ENCODE results near the gene RELN.

Gene RELN

DNA sequence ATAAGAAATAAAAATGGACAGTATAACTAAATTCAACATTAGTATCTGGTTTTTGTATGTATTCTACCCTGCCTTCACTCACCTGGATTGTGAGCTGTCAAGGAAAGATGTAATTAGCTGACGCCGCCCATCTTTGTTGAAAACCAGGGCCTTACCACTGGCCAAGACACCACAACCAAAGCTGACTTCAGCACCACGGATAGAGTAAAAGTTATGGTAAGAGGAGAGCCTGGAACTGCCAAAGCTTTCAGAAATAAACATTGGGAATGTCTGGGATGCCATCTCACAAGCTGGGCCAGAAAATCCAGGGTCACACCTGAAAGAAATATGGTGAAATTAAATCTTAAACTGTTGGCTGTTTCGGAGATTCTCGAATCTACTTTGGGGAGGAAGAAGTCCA is 353.3 kb downstream of the RELN start:
- DNase-seq (ENCODE audit: low read depth, low spot score), result no peak
- H3K4me3 ChIP-seq (ENCODE audit: low read length), result no peak overlapping the region

DNA sequence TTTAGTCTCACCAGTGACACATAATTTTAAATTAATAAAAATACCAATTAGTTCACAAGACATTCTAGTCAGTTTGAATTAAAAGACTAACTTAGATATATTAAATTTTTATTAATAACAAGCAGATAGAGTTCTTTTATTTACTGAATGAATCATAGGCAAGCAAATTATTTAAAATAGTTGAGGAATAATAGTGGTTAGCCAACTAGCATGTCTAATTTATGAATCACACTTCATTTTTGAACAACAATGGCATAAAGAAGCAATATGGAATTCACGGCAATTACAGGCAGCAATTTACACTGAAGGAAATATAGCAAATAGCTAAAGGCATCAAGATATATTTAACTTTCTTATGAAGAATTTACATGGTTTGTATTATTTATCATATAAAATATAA is 356.5 kb downstream of the RELN start:
- DNase-seq (ENCODE audit: low read depth, low spot score), result no peak
- H3K4me3 ChIP-seq (ENCODE audit: low read length), result no peak overlapping the region

DNA sequence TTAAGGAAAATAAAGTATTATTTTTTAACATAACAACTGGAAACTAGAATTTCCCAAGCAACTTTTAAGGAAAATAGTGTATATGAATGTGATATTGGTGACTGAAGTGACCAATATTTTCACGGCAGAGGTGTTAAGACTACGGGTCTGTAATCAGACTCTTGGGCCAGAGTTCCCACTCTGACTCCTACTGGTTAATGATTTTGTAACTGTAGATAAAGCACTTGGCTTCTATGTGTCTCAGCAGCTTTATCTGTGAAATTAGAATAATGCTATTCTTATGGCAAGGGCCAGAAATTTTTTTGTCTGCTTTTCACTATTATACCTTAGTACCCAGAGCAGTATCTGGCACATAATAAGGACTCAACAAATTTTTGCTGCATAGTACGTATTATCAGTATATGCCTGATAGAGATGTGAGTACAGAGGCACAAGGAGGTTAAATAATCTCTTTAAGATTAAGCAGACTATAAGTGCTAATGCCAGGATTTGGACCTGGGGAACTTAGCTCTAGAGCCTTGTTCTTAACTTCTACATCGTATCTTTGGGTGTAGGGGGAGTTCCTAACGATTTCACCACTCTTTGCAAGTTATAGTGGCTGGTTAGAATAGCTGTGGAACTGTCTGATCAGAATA is 357.3 kb downstream of the RELN start:
- no peak for DNase-seq (ENCODE audit: low read depth, low spot score)
- H3K4me3 ChIP-seq (ENCODE audit: low read length), result no peak overlapping the region

DNA sequence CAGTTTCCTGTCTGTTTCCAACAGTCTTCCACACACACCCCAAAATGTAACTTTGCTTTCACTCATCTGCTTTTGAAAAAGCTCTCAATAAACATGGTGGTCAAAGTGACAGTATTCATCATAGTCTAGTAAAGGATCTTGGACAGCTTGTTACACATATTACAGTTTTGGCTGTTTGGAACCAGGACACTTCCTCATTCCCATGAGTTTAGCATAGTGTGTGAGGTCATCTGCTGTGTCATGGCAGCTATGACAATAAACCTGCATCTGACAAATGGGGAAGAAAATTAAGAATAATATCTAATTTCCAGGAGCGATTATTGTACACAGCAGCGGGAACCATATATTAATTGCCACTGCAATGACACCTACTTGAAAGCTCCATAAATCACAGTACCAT is 359.1 kb downstream of the RELN start:
- no peak overlapping the region for H3K4me3 ChIP-seq (ENCODE audit: low read length)
- DNase-seq (ENCODE audit: low read depth, low spot score), result no peak

DNA sequence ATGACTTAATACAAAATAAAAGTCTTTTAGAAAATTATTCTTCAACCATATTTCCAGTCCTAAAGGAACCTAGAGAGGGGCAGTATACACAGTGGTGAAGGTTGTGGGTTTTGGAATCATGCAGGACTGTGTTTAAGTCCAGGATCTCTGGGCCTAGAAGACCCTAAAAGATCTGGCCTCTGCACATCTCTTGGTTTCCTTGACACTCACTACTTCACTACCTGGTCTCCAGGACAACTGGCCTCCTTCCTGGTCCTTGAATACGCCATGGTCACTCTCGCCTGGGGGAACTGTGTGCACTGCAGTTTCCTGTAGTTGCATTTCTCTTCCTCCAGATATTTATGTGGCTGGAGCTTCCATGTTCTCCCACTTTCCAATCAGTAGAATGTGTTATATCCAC is 360.7 kb downstream of the RELN start:
- H3K4me3 ChIP-seq (ENCODE audit: low read length), result no peak overlapping the region
- no peak for DNase-seq (ENCODE audit: low read depth, low spot score)

DNA sequence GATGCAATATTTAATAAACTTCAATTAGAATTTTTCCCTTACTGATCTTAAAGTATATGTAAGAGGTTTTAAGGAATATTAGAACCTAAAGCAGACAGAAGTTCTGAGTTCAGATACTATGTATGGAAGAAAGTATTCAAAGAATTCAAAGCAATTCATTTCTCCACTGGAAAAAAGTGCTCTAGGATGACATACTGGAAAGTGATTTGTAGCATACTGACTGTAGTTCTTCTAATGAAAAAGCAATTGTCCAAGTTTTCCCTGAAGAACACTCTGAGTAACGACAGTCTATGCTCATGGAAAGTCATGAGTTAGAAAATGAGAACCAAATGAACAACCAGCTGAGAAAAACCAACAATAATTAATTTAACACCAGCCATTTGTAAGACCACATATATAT is 362.7 kb downstream of the RELN start:
- H3K4me3 ChIP-seq (ENCODE audit: low read length), result no peak overlapping the region
- DNase-seq (ENCODE audit: low read depth, low spot score), result no peak

DNA sequence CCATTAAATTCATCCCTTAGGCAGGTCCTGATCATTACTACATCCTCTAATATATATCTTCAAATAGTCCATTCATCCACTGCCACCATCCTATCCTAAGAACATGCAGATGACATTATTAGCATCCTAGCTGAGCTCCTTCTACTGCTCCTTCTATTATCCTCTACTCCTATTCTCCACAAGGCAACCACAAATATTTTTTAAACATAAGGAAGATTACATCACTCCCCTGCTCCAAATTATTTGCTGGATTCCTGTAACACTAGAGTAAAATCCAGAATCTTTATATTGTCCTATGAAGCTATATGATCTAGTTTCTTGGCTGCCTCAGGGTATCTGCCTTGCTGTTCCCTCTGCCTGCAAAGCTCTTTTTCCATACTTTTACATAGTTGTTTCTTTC is 367.2 kb downstream of the RELN start:
- DNase-seq (ENCODE audit: low read depth, low spot score), result no peak
- H3K4me3 ChIP-seq (ENCODE audit: low read length), result no peak overlapping the region

DNA sequence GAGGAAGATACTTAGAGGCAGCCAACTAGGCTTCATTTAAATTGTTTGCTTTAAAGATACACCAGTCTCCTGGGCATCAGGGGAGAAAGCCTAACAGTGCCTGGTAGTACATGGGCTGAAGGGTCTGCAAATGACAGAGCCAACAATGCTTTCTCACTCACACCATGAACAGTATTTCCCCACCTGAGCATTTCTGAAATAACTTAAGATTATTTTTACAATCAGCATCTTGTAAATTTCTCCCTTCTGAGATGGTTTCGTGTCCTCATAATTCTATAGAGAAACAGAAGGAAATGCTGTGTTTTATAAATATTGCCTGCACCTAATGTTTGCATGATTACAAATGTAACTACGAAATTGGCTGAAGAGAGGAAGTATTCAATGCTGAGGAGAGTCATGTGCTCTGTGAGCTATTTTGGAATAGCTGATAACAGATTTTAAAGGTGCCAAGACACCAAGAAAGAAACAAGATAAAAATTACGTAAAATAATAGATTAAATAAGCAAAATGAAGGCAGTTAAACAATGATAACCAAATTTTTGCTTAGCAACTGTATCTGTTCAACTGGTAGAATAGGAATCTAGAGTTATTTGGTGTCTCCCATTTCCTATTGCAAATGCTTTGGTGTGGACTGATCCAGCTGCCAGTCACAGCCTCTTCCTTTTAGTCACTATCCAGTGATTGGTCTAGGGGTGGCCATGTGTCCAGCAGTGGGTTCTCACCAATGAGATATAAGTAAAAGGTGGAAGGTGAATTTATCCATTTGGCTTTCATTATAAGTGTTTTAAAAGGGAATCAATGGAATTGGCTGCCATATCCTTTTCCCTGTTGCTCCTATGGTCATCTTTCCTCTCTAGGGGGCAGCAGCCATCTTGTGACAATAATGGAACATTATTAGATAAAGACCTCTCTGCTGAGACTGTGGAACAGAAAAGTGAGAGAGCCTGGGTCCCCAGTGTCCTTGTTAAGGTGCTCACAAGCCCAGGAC is 375.5 kb downstream of the RELN start:
- DNase-seq (ENCODE audit: low read depth, low spot score), result no peak
- H3K4me3 ChIP-seq (ENCODE audit: low read length), result no peak overlapping the region

DNA sequence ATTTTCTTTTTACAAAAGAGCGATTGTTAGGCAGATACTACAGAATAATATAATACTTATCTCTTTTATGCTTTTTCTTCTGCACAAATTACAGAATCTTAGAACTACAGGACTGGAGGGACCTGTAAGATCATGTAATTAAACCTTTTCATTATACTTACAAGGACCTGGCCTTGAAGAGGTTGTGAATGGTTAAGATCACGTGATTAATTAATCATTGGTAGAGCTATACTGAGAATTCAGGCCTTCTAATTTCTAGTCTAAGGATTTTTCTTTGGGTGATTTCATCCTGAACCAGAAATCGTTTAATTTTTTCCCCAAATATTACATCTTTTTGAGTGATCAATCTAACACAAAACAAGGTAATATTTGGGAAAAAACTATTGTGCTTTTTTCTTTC is 379.7 kb downstream of the RELN start:
- no peak overlapping the region for H3K4me3 ChIP-seq (ENCODE audit: low read length)
- DNase-seq (ENCODE audit: low read depth, low spot score), result no peak

DNA sequence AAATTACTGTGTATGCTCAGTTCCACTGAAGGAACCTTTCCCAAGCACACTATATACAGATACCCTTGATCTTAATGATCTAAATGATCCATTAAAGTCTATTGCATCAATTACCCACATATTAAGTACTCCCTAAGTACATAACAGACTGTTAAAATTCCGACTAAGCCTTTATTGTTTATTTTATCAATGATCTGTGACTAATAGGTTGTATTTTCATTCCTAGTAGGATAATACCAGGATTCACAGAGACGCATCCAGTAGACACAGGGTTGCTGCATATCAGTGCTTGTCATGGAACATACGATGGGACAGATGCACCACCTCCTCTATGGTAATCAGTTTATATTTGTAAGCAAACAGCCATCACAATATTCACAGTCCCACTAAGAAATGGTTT is 383.8 kb downstream of the RELN start:
- no peak overlapping the region for H3K4me3 ChIP-seq (ENCODE audit: low read length)

DNA sequence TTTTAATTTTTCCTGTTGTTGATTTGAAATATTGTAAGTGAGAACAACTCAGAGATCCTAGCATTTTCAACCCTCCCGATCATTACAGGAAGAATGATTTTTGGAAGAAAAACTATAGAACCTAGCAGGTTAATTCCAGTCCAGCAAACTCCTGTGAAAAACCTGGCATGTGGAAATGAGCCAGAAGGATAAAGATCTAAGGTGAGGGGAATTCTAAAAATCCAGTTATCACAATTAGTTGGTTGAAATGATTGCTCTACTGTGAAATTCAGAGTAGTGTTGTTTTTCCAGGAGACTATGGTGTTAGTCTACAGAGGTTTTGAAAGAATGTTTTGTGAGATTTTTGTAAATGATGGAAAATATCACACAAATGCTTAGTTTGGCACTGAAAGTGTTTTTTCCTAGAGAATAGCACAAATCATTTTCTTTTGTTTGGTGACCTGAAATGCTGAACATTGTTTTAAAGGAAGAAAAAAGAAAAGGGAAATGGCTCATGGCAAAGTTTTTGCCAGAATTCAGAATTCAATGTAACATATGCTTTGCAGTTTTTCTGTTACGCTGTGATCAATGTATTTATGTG is 391.0 kb downstream of the RELN start:
- no peak for DNase-seq (ENCODE audit: low read depth, low spot score)

More for the DNA sequence above, 383.8 kb downstream of the RELN start:
- no peak for DNase-seq (ENCODE audit: low read depth, low spot score)

DNA sequence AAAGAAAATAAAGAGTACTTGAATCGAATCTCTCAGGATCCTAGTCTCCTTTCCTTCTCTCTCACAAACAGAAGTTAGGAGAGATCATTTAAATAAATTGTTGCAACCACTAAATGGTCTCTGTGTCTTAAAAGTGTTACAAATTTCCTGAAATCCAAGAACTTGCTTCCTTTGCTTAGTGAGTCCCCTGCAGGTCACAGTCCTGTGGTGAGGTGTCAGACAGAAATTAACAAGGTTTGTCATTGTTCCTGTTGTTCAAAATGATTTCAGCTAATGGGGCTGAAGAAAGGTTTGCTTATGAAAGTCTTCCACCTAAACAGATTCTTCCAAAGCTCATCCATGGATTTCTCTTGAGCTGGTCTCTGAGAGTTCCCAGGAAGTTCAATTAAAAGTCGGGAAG is 391.9 kb downstream of the RELN start:
- no peak overlapping the region for H3K4me3 ChIP-seq (ENCODE audit: low read length)

More for the DNA sequence above, 391.0 kb downstream of the RELN start:
- no peak overlapping the region for H3K4me3 ChIP-seq (ENCODE audit: low read length)

DNA sequence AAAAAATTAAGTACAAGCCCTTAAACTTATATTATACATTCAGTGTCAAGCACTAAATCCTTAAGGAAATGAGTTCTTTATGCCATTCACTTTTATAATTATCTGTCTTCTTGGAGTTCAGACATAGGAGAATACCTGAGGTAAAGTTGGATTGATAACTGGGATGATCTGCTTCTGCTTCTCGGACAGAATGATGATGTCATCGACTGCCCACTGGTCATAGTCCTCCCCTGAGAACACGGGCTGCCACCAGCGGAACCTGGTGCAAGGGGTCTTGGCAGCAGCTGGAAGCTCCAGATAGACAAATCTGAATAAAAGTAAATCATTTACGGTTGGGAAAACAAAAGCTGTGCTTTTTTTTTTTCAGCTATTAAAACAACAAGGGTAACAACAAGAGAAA is 395.3 kb downstream of the RELN start:
- H3K4me3 ChIP-seq (ENCODE audit: low read length), result no peak overlapping the region
- DNase-seq (ENCODE audit: low read depth, low spot score), result no peak

More for the DNA sequence above, 391.9 kb downstream of the RELN start:
- no peak for DNase-seq (ENCODE audit: low read depth, low spot score)

DNA sequence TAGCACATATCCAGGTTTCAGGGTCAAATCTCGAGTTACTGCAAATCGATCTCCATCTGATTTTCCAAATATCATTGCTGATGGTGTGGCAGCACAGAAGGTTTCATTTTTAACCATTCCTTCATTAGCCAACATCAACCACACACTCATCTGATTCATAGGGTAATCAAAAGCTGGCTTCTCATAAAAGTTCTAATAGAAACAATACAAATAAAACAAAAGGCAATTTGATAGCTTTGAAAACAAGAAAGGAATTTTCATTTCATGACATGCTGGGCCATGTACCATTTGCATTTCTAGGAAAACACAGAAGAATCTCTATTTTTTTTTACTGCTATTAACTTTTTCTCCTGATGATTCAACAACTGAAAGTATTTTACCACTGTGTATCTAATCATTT is 395.8 kb downstream of the RELN start:
- H3K4me3 ChIP-seq (ENCODE audit: low read length), result no peak overlapping the region
- no peak for DNase-seq (ENCODE audit: low read depth, low spot score)

DNA sequence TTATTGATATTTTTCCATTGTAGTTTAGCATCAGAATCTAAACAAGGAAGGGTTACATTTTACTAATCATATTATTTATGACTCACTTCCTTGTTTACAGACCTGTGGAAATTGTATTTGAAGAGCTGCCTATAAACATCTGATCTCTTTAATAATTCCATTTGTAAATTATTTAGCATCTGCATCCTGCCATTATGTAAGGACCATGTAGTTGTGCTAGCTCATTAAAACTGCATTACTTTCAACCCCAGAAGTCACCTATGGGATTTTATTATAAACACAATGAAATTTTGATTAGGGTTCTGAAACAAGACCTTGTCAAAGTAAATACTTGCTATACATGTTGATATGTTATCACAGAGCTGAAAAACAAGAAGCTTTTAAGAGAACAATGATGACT is 396.6 kb downstream of the RELN start:
- no peak overlapping the region for H3K4me3 ChIP-seq (ENCODE audit: low read length)
- DNase-seq (ENCODE audit: low read depth, low spot score), result no peak

DNA sequence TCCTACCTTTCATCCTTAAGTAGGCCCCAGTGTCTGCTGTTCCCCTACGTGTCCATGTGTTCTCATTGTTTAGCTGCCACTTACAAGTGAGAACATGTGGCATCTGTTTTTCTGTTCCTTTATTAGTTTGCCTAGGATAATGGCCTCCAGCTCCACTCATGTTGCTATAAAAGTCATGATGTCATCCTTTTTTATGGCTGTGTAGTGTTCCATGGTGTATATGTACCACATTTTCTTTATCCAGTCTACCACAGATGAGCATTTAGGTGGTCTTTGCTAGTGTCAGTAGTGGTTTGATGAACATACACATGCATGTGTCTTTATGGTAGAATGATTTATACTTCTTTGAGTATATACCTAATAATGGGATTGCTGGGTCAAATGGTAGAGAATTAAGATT is 397.3 kb downstream of the RELN start:
- no peak overlapping the region for H3K4me3 ChIP-seq (ENCODE audit: low read length)
- DNase-seq (ENCODE audit: low read depth, low spot score), result no peak

DNA sequence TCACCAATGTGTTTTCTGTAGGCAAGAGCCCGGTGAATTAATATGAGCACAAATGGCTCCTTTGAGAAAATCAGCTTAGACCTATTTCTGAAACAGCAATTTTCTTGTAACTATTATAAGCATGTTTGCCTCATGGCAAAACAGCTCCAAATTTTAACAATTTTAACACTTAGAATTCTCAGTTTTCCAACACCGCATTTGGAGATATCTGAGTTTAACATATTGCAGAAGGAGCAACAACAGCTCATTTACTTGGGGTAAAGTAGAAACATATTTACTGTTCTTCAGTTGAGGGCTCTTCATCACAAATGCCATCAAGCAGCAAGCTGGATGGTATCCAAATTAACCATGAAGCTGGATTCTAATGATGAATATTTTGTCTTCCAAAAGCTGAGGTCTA is 409.4 kb downstream of the RELN start:
- DNase-seq (ENCODE audit: low read depth, low spot score), result no peak
- no peak overlapping the region for H3K4me3 ChIP-seq (ENCODE audit: low read length)

DNA sequence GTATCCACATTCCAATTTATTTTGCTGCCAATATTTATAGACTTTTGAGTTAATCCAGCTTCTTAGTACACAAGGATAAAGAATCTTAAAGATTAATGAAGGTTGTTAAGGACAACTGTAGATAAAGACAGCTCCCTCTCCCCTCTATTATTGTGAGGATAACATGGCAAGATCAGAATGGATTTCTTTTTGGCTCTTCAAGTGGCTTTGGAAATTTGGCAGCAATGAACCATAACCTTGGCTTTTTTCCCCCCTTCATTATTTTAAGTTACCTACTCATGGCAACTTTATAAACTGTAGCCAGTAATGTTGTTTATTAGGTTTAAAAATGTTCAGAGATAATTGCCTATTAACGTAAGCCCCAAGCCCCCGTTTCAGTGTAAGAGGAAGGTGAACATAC is 412.4 kb downstream of the RELN start:
- DNase-seq (ENCODE audit: low read depth, low spot score), result no peak
- H3K4me3 ChIP-seq (ENCODE audit: low read length), result no peak overlapping the region

DNA sequence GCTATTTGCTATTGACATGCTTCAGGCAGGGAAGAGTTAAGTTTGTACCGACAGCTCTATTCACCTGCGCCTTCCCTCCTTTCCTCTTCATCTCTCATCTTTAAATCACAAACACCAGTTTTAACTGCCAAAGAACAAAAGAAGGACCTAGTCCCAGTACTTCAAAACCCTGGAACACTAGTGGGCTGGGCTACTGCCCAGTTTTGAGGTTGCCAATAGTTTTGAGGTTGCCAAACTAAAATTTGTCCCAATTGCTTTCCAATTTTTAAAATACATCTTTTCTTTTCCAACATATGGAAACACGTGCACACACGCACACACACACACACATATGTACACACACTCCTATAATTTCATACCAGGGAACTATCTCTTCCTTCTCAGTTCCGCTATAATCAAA is 412.8 kb downstream of the RELN start:
- no peak for DNase-seq (ENCODE audit: low read depth, low spot score)
- H3K4me3 ChIP-seq (ENCODE audit: low read length), result no peak overlapping the region

DNA sequence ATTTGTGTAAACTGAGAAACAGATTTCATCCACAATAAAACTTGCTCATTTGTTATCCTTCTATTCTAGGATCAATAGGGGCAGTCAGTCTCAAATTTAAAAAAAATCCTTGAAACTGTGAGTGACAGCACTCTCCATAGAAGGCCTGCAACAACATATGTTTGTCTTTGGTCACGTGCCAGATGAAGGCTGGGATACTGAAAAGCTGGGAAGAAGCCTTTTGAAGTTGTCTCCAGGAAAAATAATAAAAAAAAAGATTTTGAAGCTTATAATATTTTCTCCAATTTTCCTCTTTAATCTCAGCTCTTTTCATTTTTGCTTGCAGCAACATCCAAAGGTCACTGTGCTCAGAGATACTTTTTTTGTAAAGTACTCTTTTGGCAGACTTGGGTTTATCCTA is 414.9 kb downstream of the RELN start:
- no peak for DNase-seq (ENCODE audit: low read depth, low spot score)
- no peak overlapping the region for H3K4me3 ChIP-seq (ENCODE audit: low read length)
